ENCODE results near the gene DPH7. TPM values are rescaled to one million over a fixed set of nuclear protein-coding genes. Genes with fewer than 3 reads are reported as not detected.
"Not testable (repeated sequence)": the region's sequence is repeated elsewhere in the genome, so short reads cannot be mapped to it uniquely, and the experiment has no call there.

DPH7 gene
- polyA plus RNA-seq, 1 donor from 2014 or later = 145 TPM

GRCh38 chr9:137598943-137599342 lies 20.2 kb upstream of the DPH7 start:
- no peak for TF ChIP-seq TAF1 (IDR thresholded peaks at IDR 0.05; ENCODE audit: low read depth)
- TF ChIP-seq MXI1 (conservative IDR thresholded peaks at IDR 0.05; ENCODE audit: poor library complexity, severe bottlenecking) = no peak
- TF ChIP-seq EZH2 (IDR thresholded peaks at IDR 0.05; ENCODE audit: borderline replicate concordance, insufficient read depth, low read length, poor library complexity, severe bottlenecking) = no peak
- no peak for TF ChIP-seq EP300 (conservative IDR thresholded peaks at IDR 0.05; ENCODE audit: poor library complexity, severe bottlenecking)
- TF ChIP-seq RAD21 (conservative IDR thresholded peaks at IDR 0.05) = no peak
- TF ChIP-seq REST (IDR thresholded peaks at IDR 0.05; ENCODE audit: borderline replicate concordance) = no peak
- TF ChIP-seq CTCF (IDR thresholded peaks at IDR 0.05; ENCODE audit: poor library complexity, severe bottlenecking) = no peak
- no peak for TF ChIP-seq POLR2AphosphoS5 (IDR thresholded peaks at IDR 0.05)
- no peak for TF ChIP-seq SMC3 (conservative IDR thresholded peaks at IDR 0.05; ENCODE audit: poor library complexity)
- Histone ChIP-seq H3K4me3 (ENCODE audit: low read length) (no peak overlapping the region), H3K79me2 (replicated peaks; ENCODE audit: insufficient read depth, low read length) (no peaks in the 10 kb centered on the region), H3K9me2 (ENCODE audit: insufficient read depth, low read length) (no peaks in the 10 kb centered on the region), H3K4me2 (ENCODE audit: low read length) (no peak overlapping the region), H3K36me3 (ENCODE audit: insufficient read depth, low read length) (no peaks in the 10 kb centered on the region), H3K27me3 (ENCODE audit: insufficient read depth, low read depth, low read length) (no peaks in the 10 kb centered on the region), H3K9me3 (ENCODE audit: low read length) (no peaks in the 10 kb centered on the region), H3F3A (ENCODE audit: insufficient read depth, low read length, poor library complexity, severe bottlenecking) (peaks cover 2% of the 10 kb centered on the region), H3K27ac (ENCODE audit: low read length) (no peak overlapping the region), H3K9ac (ENCODE audit: low read length) (no peak overlapping the region), H2AFZ (ENCODE audit: low read depth, low read length) (no peak overlapping the region), H4K20me1 (ENCODE audit: insufficient read depth) (no peaks in the 10 kb centered on the region)

GRCh38 chr9:137596577-137596976 lies 17.9 kb upstream of the DPH7 start:
- H3K27ac ChIP-seq (ENCODE audit: low read length); H3K27me3 ChIP-seq (ENCODE audit: insufficient read depth, low read depth, low read length); H2AFZ ChIP-seq (ENCODE audit: low read depth, low read length); H4K20me1 ChIP-seq (ENCODE audit: insufficient read depth); H3K9ac ChIP-seq (ENCODE audit: low read length); H3K79me2 ChIP-seq (replicated peaks; ENCODE audit: insufficient read depth, low read length); H3K4me3 ChIP-seq (ENCODE audit: low read length); H3F3A ChIP-seq (ENCODE audit: insufficient read depth, low read length, poor library complexity, severe bottlenecking); H3K9me3 ChIP-seq (ENCODE audit: low read length); H3K9me2 ChIP-seq (ENCODE audit: insufficient read depth, low read length); H3K4me2 ChIP-seq (ENCODE audit: low read length); H3K36me3 ChIP-seq (ENCODE audit: insufficient read depth, low read length): not testable (repeated sequence)

GRCh38 chr9:137593176-137593575 lies 14.5 kb upstream of the DPH7 start:
- Histone ChIP-seq H3K27me3 (ENCODE audit: insufficient read depth, low read depth, low read length) (no peaks in the 10 kb centered on the region), H3K36me3 (ENCODE audit: insufficient read depth, low read length) (no peaks in the 10 kb centered on the region), H3K4me2 (ENCODE audit: low read length) (no peak overlapping the region), H4K20me1 (ENCODE audit: insufficient read depth) (no peaks in the 10 kb centered on the region), H3F3A (ENCODE audit: insufficient read depth, low read length, poor library complexity, severe bottlenecking) (no peaks in the 10 kb centered on the region), H3K9me3 (ENCODE audit: low read length) (no peaks in the 10 kb centered on the region), H3K4me3 (ENCODE audit: low read length) (no peak overlapping the region), H2AFZ (ENCODE audit: low read depth, low read length) (no peak overlapping the region), H3K9ac (ENCODE audit: low read length) (no peak overlapping the region), H3K27ac (ENCODE audit: low read length) (no peak overlapping the region), H3K9me2 (ENCODE audit: insufficient read depth, low read length) (no peaks in the 10 kb centered on the region), H3K79me2 (replicated peaks; ENCODE audit: insufficient read depth, low read length) (peaks cover 11% of the 10 kb centered on the region)
- no peak for TF ChIP-seq REST (IDR thresholded peaks at IDR 0.05; ENCODE audit: borderline replicate concordance)
- no peak for TF ChIP-seq CTCF (IDR thresholded peaks at IDR 0.05; ENCODE audit: poor library complexity, severe bottlenecking)
- TF ChIP-seq EP300 (conservative IDR thresholded peaks at IDR 0.05; ENCODE audit: poor library complexity, severe bottlenecking) = no peak
- TF ChIP-seq TAF1 (IDR thresholded peaks at IDR 0.05; ENCODE audit: low read depth) = no peak
- no peak for TF ChIP-seq EZH2 (IDR thresholded peaks at IDR 0.05; ENCODE audit: borderline replicate concordance, insufficient read depth, low read length, poor library complexity, severe bottlenecking)
- no peak for TF ChIP-seq RAD21 (conservative IDR thresholded peaks at IDR 0.05)
- TF ChIP-seq POLR2AphosphoS5 (IDR thresholded peaks at IDR 0.05) = no peak
- TF ChIP-seq MXI1 (conservative IDR thresholded peaks at IDR 0.05; ENCODE audit: poor library complexity, severe bottlenecking) = no peak

All from neural cell (in vitro differentiated cells).